AG10803 (cell line): Measurements from ENCODE around the gene HMGCL.
A peak's percentile ranks its signal among the peaks of the same experiment; 100 is the strongest.
"Not testable (repeated sequence)": the region's sequence is repeated elsewhere in the genome, so short reads cannot be mapped to it uniquely, and the experiment has no call there.

Source experiments
- DNase-seq: peaks from one replicate; pipeline ENCODE4 v3.0.0; 2010; ENCODE audit warnings: low read depth
- H3K4me3 ChIP-seq: 2 replicates; pipeline ENCODE4 v1.5.1; 2011; ENCODE audit warnings: mild to moderate bottlenecking, low read length, control low read depth
- CTCF ChIP-seq: conservative IDR thresholded peaks from 2 replicates; pipeline ENCODE4 v1.5.1; 2011; ENCODE audit warnings: mild to moderate bottlenecking, low read length, control low read depth, inconsistent platforms

The HMGCL gene

GRCh38 chr1:23845163-23845562 lies 19.9 kb upstream of the HMGCL start:
- no peak for TF ChIP-seq CTCF
- DNase-seq: no peak

GRCh38 chr1:23843644-23844043 lies 18.4 kb upstream of the HMGCL start:
- DNase-seq: no peak
- TF ChIP-seq CTCF: no peak
- no peak overlapping the region for H3K4me3 ChIP-seq

More at GRCh38 chr1:23845163-23845562, 19.9 kb upstream of the HMGCL start:
- no peak overlapping the region for H3K4me3 ChIP-seq

- peak overlapping the region; percentile 49 for H3K4me3 ChIP-seq
- no peak for TF ChIP-seq CTCF
- peak; percentile 37 for DNase-seq
Measured at GRCh38 chr1:23838401-23838866, 13.2 kb upstream of the HMGCL start.

GRCh38 chr1:23837908-23838307 lies 12.7 kb upstream of the HMGCL start:
- no peak overlapping the region for H3K4me3 ChIP-seq
- no peak for DNase-seq
- TF ChIP-seq CTCF: no peak

- no peak for TF ChIP-seq CTCF
- DNase-seq: no peak
- H3K4me3 ChIP-seq: no peak overlapping the region
Measured at GRCh38 chr1:23836037-23836436, 10.8 kb upstream of the HMGCL start.

GRCh38 chr1:23834156-23834555 lies 8.9 kb upstream of the HMGCL start:
- H3K4me3 ChIP-seq, DNase-seq: not testable (repeated sequence)

- no peak for TF ChIP-seq CTCF
- no peak overlapping the region for H3K4me3 ChIP-seq
- no peak for DNase-seq
Measured at GRCh38 chr1:23827717-23828116, 2.5 kb upstream of the HMGCL start.

GRCh38 chr1:23826590-23826989 lies 1.4 kb upstream of the HMGCL start:
- H3K4me3 ChIP-seq, DNase-seq: not testable (repeated sequence)
